Prostate gland (tissue), 2 donors: ENCODE results near the gene FAF1.

Experiments used
- CTCF ChIP-seq, 4 experiments: fragments of 200-600 bp in 2 of 4; fragments of 450-650 bp in 2 of 4; sonication (generic) in 2 of 4; IDR thresholded peaks; 1 replicate in 3 of 4; 2 replicates in 1 of 4; pipeline ENCODE4 v1.5.1; 2016 to 2019; ENCODE audit warnings: antibody characterized with exemption in 4 of 4, mild to moderate bottlenecking in 2 of 4, moderate library complexity in 2 of 4
- POLR2A ChIP-seq: fragments of 450-650 bp; IDR thresholded peaks from one replicate; pipeline ENCODE4 v1.6.1; 2016; ENCODE audit warnings: antibody characterized with exemption, mild to moderate bottlenecking
- POLR2AphosphoS5 ChIP-seq: sonication (generic); formaldehyde crosslinking; IDR thresholded peaks from one replicate; pipeline ENCODE4 v1.6.1; 2017; ENCODE audit warnings: antibody characterized with exemption

GRCh38 chr1:50438945-50439344 is 521.1 kb downstream of the FAF1 start:
- TF ChIP-seq CTCF (IDR thresholded peaks at IDR 0.05) (no peak), POLR2AphosphoS5 (no peak), POLR2A (no peak)
